NK-92 (cell line): Measurements from ENCODE around the gene CACNA1D.
"Not testable (repeated sequence)": the region's sequence is repeated elsewhere in the genome, so short reads cannot be mapped to it uniquely, and the experiment has no call there.

Source experiments
- DNase-seq: peaks from one replicate; lab custom pipeline; 2025; ENCODE audit not compliant: unreplicated experiment; lab: John Stamatoyannopoulos, UW

The CACNA1D gene

DNA sequence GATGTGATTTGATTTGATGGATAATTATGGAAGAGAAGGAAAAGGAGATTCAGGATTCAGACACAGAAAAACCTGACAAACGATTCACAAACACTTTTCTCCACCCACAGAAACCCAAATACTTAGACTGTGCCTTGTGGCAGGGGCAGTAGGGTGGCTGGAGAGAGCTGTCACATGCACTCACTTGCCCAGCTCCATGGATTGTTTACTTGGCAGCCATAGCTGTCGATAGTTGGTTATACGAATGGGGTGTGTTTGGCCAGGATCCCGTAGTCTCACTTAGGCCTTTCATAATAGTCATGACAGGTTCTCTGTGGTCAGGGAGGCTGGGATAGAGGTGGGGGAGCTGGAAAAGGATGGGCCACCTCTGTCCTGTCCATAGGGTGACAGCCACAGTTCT, 76.9 kb downstream of the CACNA1D start:
- DNase-seq: no peak

DNA sequence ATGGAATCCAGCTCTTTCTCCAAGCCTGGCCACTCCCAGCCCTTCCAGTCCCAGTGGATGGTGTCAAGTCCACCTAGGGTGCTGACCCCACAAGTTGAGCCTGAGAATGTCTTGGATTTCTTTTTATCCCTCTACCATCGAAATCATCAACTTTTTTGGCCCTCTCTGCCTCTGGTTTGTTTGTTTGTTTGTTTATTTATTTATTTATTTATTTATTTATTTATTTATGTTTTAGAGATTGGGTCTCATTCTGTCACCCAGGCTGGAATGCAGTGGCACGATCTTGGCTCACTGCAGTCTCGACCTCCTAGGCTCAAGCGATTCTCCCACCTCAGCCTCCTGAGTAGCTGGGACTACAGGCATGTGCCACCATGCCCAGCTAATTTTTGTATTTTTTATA, 77.8 kb downstream of the CACNA1D start:
- DNase-seq: not testable (repeated sequence)

DNA sequence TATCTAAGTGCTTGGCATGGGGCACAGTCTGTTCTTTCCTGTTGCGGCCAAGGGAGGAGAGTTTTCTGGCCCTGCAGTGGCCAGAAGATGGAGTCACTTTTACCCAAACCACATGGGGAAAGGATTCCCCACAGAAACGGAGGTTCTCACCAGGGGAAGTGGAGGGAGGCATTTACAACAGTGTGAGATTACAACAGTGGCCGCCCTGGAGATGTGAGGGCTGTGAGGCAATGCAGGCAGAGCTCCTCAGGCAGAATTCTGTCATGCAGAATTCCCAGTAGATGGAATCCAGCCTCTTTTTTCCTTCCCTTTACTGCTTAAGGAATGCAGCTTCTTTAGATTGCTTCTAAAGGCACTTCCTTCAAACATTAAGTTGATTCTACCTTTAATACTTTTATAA, 83.1 kb downstream of the CACNA1D start:
- no peak for DNase-seq

DNA sequence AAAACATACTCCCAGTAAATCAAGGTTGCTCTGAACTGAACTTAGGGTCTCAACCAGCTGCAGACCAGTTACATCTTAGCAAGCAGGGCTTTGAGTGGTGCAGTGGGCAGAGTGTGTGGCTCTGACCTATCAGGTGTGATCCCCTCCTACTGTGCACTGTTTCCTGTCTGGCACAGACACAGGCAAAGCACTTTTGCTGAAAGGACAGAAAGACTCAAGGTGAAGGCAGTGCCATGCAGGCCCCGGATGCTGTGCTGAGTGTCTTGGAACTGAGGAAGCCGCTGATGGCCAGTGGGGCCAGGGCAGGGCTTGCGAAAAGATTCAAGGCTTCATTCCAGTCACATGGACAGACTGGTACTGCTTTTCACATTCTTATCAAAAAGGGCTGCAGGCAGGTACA, 85.2 kb downstream of the CACNA1D start:
- DNase-seq: no peak

DNA sequence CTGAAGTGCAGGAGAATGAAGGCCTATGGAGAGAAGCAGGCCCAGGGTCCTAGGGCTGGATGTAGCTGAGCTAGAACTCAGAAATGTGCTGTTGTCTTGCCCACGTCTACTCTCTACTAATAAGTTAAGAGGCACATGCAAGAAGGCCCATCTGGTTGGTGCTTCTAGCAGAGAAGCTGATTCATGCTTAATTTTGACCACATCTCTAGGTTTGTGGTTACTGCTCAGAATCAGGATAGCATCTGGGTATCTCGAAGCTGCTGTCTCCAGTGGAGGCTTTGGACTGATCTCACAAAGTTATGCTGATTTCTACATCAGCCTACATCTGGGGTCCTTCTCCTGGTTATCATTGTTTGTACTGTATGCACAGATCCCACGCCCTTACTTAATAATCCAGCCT, 87.3 kb downstream of the CACNA1D start:
- no peak for DNase-seq

DNA sequence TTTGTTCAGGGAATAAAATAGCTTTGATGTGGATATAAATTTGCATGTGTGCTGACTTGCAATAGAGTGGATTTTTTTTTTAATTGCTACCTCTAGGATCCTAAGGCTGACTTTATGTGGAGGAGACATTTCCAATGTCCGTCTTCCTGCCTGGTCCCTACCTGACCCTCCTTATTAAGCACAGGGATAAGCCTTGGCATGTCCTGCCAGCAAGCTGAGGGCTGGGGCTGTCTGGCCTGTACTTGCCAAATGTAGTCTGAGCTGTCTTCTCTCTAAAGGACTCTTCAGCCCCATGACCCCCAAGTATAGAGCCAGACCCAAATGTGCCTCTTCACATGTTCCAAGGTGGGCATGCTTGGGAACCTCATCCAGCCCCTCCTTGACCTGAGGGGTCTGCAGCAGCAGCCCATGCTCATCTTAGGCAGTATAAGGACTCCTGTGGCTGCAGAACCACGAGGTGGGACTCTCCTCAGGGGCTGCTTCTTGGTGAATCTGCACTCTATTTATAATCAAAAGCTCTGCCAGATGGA, 88.8 kb downstream of the CACNA1D start:
- no peak for DNase-seq

DNA sequence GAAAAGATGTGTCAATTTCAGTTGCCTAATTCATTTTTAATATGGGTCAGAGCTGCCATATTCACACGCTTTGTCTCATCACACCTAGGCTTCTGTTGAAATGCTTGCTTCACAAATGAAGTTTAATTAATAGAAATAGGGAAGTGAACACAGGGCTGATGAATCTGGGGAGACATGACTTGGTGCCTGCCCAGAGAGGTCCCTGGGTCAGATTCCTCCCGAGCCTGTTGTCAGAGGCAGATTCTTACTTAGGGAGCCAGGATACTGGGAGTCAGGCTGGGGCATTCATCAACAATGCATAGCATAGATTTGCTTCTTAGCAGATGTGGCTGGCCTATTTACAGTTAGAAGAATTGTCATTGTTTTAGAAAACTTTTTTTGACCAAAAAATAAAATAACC, 90.6 kb downstream of the CACNA1D start:
- no peak for DNase-seq

DNA sequence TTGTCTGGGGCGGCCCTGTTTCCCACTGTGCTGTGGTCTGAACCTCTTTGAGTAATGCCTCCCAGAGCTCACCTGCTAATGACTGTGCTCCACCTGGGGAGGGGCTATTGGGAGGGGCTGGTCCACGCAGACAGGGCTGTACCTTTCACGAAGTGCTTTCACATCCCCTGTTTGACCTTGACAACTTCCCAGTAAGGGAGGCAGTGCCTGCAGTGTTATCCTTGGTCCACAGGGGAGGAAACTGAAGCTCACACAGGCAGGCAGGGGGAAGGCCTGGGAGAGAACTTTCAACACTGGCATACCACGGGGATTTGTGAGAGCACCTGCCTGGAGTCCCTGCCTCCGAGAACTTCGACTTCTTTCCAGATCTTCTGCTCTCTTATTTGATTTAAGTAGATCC, 91.2 kb downstream of the CACNA1D start:
- DNase-seq: no peak

DNA sequence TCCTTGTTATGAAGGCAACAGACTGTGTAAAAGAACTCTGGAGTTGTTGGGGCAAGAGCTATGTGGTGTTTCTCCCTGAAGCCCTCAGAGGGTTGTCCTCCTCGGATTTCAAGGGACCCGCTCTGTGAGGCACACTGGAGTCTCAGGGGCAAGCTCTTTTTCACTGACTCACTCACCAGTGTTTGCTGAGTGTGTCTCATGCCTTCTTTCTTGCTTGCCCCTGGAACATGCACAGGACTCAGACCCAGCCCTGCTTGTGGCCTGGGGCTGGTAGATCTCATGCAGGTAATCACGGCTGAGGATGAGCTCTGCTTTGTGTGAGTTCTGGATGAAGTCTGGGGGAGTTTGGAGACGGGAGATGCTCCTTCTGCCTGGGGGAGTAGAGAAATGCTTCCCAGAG, 93.7 kb downstream of the CACNA1D start:
- DNase-seq: no peak

DNA sequence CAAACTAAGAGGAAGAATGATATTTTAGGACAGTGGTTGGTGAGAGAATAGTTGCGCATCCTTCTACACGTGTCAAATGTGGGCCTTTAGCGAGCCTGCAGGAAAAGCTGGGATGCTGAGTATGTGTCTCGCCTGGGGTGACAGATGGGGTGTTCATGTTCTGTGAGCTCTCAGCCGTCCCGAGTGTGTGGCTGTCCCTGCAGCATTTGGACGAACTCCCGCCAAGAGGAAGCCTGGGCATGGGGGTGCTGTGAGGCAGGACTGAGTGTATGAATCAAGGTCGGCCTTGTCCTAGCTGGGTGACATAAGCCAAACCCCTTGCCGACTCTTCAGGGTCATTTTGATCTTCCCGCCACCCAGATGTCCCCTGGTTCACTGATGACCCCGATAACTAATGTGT, 94.8 kb downstream of the CACNA1D start:
- DNase-seq: no peak

DNA sequence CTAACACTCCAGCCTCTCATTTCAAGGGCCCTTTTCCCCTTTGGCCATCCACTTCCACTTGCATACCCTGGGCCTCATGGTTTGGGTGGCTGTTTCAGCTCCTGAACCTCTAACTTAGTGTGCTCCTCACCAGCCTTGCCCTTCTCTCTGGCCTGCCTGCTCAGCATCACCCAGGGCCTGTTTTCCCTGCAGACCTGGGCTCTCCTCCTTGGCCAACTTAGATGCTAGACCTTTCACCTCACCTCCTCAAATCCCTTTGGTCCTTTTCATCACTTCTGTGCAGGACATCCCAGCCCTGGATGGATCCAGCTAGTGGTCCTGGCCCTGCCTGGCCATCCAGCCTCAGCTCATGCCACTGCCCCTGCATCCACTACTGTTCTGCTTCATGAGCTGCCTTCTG, 95.4 kb downstream of the CACNA1D start:
- no peak for DNase-seq

DNA sequence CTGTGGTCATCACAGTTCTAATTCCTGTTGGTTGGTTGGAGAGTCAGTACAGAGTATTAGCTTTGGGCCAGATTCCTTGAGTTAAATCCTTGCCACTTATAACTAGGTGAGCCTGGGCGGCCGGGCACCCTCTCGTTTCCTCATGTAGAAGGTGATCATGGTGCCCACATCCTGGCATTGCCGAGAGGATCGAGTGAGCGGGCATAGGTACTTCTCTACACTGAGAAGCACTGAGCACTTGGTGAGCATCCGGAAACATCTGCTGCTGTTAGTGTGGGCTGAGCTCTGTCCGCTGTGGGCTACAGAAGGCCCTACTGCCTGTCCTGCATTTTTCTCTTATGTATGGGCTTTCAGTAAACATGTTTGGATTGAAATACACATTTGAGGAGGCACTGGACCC, 96.2 kb downstream of the CACNA1D start:
- DNase-seq: no peak

DNA sequence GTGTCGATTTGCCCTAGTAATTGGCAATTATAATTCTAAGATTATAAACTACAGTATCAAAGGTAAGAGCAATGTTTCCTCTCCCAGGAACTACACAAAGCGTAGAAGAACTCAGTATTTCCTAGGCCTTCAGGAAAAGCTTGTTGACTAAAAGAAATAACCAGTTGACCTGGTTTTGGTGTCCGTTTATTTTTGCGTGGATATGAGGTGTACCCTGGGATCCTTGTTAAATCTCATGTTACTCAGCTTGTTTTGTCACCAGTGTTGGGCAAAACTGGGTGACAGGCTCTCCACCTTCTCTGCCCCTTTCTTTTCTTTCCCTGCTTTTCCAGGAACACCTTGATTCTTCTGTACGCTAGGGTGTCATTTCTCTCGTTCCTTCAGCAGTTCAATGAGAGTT, 97.2 kb downstream of the CACNA1D start:
- no peak for DNase-seq

DNA sequence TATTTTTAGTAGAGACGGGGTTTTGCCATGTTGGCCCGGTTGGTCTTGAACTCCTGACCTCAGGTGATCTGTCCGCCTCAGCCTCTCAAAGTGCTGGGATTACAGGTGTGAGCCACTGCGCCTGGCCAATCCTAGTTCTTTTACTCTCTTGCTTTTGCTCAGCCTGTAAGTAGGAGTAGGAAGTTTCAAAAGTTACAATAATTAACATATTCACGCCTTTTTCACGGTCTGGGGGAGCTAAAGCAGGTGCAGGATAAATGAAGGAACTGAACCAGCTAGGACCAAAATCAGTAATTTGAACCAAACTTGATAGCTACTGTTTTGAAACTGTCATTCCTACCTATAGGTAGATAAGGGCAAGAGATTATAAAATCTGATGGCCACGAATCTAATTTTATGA, 98.5 kb downstream of the CACNA1D start:
- DNase-seq: no peak

DNA sequence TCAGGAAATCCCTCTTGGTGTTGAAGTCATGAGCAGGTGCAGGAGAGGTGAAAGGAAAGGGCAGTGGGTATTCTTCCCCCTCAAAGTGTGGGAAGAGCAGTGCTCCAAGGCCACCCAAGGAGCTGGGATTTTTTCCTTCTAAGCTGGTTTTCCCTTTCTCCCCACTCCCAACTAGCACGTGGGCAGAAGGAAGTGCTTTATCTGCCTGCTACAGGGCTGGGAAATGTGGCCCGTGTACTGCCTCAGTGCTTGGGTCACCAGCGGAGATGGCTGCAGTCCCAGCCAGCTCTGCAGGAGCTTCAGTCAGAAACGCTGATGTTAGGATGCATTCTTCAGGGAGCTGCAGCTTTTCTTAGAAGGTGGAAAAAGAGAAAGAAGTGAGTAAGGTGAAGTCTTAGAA, 99.2 kb downstream of the CACNA1D start:
- DNase-seq: no peak

DNA sequence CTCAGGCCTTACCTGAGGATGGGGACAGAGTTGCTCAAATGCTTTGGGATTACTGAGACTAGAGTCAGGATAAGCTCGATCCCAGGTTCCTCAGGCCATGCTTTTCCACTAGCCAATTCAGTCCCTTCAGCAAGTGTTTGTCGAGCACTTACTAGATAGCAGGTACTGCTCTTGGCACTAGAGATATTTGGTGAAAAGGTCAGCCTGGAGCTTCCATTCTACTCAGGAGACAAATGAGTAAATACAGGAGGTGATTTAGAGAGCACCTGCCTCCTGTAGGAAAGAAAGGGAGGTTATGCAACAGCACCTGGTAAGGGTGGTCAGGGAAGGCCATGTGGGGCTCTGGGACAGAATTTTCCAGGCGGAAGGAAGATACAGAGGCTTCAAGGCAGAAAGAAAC, 99.9 kb downstream of the CACNA1D start:
- no peak for DNase-seq

DNA sequence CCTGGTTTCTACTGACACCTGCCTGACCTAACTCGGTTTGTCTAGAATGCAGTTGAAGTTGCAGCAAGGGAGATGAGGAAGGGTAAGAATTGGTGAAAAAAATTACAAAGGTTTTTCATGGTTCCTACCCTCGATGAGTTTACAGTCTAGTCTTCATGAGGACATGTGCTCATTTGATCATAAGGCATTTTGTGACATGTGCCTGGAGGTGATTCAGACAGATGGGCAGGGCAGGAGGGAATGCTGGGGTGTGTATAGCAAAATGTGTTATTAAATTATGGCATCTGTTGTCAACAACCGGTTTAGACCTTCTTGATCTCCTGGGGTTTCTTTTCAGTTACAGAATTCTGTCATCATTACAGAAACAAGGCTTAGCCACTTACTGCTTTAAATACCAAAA, 101.2 kb downstream of the CACNA1D start:
- no peak for DNase-seq

DNA sequence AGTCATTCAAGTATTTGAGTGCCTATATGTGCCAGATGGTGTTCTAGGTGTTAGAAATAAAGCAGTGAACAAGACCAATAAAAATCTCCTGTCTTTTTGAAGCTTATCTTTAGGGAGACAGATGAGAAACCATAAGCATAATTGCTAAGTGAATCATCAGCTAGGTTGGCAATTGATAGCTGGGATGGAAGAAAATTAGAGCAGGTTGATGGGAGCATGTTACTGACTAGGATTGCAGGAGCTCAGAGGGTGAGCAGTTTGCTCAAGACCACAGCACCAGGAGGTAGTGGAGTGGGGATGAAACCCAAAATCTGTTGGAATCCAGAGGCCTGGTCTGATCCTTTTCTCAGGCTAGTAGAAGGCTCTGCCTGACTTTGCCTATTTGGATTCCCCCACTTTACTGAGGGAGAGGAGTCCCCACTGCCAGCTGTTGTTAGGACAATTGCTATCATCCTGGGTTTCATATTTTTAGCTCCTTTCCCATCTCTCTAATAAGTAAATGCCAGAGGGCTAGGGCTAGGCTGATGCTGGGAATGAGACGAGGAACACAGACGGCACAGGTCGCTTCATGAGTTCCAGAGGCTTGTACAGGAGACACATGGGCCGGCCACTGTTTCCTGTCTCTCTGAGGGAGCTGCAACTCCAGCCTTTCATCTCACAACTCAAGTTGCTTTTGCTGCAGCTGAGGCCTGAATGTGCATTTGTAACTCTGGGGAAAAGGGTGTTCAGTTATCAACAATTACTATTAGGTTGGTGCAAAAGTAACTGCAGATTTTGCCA, 102.9 kb downstream of the CACNA1D start:
- DNase-seq: no peak

DNA sequence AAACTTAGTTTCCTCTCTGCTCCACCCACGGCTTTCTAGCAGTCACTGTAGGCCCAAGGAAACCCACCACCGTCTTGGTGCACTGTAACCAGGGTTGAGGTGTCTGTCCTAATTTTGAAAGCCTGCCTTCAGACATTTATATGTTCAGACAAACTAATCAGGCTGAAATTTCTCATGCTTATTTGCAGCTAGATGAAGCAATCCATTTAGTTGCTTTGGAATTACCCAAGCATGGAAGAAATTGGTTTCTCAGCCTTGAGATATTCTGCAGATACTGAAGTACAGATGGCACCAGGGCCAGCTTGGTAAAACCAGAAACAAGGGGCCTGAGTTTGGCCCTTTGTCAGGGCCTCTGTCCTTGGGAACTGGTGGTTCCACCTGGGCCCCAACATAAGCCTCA, 105.4 kb downstream of the CACNA1D start:
- no peak for DNase-seq

DNA sequence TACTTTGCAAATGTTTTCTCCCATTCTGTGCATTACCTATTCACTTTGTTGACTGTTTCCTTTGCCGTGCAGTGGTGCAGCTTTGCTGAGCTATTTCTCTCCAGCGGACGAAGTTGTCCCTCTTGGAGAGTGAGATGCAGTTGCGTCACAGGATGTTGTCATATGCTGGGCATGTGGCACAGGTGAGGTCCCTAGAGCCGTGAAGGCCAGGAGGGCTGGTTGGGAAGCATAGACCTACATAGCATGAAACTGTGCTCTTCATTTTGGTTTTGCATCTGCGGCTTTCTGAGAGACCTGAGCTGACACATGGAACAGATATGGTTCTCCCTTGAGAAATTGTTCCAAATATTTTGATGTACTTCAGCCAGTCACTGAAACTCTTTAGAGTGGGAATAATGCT, 108.5 kb downstream of the CACNA1D start:
- DNase-seq: no peak

DNA sequence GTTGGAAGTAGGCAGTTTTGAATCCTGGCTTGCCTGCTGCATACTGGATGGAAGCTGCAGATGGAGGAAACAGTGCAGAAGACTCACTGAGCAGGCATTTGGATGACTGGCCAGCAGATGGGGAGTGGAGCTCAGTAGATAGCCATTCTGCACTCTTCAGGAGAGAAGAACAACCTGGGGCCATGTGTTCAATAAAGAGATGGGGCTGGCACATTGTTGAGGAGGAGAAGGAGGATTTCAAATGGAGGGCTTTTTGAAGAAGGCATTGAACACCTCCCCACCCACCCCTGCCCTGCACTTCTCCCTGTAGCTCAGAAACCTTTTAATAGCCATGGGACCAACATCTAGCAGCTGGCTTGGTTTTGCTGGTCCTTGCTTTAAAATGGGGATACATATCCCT, 109.8 kb downstream of the CACNA1D start:
- no peak for DNase-seq

DNA sequence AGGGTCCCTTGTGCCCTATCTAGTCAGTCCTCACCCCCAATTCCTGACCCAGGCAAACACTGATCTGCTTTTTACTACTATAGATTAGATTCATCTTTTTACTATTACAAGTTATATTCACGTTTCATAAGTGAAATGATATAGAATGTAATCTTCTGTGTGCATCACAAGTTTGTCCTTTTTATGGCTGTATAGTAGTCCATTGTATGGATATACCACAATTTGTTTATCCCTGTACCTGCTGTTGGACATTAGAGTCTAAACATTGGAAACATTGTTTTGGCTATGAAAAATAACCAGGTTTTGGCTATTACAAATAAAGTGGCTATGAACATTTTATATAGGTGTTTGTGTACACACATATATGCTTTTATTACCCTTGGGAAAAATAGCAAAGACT, 112.4 kb downstream of the CACNA1D start:
- DNase-seq: no peak

DNA sequence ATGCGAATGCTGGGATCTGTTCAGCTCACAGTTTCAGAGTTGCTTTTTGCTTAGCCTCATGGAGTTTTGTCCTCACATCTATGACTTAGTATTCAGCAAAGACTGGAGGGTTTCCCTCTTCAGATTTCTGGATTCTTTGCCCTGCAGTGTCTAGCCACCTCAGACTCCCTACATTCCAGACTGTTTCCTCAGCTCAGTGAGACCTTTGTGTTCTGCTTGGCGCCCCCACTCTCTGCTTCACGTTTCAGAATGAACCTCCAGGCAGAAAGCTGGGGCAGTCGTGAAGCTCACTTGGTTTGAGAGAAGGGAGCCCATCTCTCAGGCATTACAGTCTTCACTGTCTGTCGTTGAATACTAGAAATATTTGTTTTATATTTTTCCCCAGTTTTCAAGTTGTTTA, 118.1 kb downstream of the CACNA1D start:
- no peak for DNase-seq
